GM21360 (cell line): ENCODE results near the gene NANOS1.
A peak's percentile ranks its signal among the peaks of the same experiment; 100 is the strongest.

ENCODE experiments used
- ATAC-seq: cut with Tn5 transposase; IDR thresholded peaks from one replicate; pipeline ENCODE4 v1.9.1; 2021; ENCODE audit warnings: mild to moderate bottlenecking, moderate library complexity; ENCODE audit not compliant: unreplicated experiment

The NANOS1 gene

DNA sequence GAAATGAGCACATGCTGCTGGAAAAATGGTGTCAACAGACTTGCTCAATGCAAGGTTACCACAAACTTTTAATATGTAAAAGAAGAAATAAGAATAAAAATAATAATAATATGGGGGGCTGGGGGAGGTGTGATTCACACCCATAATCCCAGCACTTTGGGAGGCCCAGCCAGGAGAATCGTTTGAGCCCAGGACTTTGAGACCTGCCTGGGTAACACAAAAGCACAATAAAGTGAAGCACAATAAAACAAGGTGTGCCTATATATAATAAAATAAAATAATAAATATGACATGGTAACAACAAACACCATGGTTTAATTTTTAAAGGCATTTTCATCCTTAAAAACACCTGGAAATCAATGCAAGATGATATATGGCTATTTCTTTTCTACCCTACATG lies 26.0 kb downstream of the NANOS1 start:
- no peak for ATAC-seq

DNA sequence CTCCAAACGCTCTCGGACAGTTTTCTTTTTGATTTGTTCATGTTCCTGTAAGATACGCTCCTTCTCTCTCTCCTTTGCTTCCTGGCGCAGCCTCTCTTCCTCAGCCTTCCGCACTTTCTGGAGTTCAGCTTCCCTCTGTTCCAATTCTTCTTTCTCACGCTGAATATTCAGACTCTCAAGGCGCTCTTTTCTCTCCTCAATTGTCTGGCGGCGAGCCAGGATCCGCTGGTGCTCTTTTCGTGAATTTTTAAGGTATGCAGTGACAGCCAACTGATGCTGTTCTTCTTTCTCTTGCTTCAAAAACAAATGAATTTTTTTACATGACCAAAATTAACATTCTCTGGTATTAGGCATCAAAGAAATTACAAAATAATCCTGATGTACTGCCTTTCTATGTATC lies 28.5 kb downstream of the NANOS1 start:
- ATAC-seq = no peak

DNA sequence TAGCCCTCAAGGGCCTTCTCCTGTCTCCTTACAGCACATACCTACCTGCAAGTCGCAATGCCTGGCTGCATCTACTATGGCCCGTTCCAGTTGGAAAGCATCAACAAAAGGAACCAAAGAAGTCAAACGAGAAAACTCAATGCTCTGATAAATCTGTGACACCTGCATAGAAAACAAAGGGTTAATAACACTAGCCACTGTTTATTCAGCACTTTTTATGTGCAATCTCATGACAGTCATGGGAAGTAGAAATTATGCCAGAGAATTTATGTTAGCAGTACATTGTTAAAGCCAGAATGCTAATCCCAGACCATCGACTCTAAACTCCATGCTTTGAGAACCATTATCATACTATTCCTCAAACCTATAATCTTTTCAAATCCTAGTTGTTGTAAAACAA lies 30.0 kb downstream of the NANOS1 start:
- ATAC-seq = no peak

DNA sequence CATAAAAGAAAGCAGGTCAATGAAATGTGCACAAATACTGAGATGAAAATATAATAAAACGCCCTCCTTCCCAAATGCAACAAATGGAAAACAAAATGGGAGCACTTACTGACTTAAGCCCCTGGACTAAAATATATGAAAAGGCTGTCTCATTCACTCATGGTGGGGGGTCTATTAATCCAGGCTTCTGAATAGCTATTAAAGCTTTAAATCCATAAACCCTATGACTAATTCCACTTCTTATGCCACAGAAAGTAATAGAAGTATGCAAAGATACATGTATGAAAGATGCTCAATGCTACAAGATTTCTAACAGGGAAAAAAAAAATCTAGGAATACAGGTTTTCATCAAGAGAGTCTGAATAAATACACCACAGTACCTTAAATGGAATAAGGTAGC lies 30.6 kb downstream of the NANOS1 start:
- ATAC-seq = no peak

DNA sequence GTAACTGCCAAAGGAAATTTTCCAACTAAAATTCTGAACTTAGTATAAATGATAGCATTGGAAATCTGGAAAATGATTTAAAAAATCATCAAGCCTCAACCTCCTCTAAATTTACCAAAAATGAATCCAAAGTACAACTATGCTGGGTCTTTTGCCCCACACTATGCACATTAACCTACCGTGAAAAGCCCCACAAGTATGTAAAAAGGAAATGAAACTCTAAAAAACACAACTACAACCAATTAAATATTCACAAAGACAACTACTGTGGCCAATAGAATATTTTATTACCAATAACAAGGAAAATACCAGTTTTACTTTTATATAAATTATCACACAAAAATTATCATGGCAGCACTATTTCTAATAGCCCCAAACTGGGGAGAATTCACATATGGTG lies 31.8 kb downstream of the NANOS1 start:
- ATAC-seq = no peak

DNA sequence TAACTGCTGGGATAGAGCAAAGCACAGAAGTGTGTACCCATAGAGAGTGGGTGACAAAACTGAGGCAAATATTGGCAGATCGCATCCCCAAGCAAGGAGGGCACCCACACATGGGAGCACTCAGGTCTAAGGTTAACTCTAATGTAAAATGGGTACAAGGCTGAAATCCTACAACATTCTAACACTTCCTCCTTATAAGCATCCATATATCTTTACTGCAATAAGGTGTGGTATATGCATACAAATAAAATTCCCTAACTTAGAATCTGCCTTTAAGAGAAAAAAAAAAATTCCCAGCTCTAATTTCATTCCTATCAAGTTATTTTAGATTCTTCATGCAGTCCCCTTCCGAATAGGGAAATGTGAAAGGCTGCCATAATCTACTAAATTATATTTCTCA lies 32.4 kb downstream of the NANOS1 start:
- ATAC-seq = no peak

DNA sequence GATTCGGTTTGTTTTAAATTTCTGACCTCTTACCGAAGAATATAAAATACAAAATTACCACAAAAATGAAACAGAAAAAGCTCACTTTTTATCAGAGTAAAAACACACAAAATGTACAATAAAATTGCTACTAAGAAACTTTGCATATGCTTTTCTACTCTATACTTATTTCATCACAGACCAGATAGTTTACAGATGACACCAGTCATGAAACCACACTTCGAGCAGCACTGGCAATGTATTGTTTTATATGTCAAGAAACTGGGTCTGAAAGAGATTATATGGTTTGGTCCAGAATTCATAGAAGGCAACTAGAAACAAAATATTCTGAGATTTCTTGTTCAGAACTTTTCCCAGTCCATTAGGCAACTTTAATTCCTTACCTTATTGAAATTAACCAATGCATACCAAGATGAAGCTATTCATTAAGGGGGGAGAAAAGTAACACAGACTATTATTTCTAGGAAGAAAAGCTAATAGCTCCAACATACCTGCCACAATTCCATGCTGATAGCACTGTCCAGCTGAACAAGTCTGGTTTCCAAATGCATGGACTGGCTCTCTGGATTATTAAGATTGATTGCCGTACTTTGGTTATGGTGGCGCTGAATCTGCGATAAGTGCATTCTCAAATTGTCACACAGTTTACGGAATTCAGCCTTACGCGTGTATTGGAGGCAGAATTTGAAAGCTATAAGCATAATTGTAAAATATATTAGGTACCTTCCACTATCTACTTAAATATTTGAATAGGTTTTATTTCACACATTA lies 41.1 kb downstream of the NANOS1 start:
- ATAC-seq = no peak

DNA sequence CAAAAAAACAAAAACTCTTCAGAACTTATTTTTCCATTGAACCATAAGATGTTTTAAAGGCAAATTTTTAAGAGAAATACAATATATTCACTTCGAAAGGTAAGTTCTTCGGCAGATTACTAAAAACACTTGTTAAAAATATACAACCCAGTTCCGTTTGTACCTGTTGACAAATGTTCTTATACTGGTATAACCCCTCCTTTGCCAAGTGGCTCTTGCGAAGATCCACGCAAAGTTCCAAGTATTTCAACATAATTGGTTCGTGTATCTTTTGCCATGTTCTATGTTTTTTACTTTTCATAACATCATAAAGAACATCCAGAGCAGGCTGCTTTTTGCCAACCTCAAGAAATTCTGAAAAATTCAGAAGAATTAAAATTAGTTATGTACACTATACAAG lies 44.1 kb downstream of the NANOS1 start:
- ATAC-seq = no peak

DNA sequence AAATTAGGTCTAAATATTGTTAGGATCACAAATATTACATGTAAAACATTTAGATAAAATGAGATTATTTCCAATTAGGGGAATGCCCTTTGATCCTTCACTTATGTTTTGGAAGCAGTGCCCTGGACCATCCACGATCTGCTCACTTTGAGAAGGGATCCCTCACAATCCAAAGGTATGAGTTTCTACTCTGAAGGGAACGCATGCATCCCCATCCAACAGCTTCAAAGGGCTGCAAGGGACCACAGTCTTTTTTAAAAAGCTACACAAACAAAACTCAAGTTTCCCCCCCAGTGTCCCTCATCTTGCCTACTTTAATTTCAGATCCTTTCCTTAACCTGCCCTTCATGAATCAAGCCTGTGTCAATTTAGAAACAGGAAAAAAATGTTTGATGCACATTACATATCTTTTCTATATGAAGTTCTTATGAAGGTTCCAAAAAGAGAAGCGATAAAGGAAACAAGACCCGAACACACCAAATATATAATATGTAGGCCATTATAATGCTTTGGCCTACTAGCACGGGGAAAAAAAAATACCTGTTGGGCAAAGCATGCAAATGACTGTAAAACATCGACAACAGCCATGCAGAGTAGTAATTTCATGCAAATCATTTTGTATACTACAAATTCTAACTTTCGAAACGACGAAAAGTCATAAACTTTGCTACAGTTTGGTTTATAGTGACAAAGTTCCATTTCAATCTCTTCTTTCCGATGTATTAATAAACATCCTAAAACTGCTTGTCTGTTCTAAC lies 49.1 kb downstream of the NANOS1 start:
- ATAC-seq = no peak

DNA sequence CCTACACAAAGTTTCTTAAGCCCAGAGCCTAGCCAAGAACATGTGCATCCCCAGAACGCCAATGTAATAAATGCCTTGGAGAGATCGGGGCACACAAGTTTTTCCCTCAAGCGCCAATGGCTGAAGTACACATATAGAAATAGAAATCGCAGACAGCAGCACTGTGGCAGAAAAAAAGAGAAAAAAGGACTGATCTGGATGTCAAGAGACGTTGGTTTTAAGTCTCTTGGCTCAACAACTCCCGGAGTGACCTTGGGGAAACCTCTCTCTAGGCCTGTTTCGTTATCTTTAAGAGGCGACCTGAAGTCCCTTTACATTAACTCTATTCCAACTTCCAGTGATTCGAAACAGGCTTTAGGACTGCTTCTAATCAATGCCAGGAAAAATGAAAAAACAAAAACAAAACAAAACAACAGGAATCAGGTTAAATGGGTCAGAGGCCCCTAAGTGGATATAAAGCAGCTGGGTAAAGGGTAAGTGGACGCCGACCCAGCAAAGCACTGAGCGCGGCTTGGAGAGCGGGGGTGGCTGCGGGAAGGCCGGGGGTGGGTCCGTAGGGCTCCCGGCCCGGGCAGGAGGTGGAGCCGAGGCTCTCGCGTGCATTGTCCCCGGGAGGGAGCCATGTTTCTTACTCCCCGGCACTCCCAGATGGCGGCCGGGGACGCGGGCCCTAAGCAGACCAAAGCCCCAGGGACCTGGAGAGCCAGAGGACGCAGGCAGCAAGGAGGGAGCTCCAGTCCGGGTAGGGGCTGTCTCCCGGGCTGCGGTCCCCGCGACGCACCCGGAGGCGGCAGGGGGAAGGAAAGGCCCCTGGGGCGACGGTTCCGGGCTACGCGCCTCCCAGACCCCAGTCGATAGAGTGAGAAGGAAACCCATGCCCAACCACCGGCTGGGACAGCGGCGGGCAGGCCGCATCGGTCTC lies 50.3 kb downstream of the NANOS1 start:
- peak; percentile 62 for ATAC-seq

DNA sequence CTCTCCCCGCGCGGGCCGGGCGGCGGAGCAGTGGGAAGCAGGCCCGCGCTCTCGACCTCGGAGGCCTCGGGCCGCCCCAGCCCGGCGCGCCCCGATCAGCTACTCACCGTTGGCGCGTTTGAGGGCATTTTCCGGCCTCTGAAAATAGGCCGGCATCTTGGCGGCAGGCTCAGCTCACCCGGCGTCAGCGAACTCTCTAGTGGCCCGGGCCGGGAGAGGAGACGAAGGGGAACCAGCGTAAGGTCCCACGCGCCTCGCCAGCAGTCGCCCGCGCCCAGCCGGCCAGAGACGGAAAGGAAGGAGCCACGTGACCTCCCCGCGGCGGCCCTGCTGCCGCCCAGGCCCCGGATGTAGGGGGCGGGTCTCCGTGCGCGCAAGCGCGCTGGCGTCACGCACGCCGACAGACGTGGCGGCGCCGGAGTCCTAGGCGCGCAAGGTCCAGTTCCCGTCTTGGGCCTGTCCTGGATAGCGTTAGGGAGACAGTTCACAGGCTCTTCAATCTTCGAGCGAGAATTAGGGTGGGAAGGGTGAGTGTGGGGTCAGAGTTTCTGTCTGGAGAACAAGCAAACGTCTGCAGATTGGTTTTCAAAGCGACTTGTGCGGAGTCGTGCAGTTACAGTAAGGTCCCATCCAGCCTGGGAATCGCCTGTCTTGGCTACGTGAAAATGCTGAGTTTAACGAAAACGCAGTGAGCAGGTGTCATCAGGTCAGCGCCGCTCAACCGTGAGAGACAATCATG lies 51.2 kb downstream of the NANOS1 start, which contains the start of gene EIF3A:
Gene EIF3A, minus strand, starts transcription at position 297 of the 739 bp plus-strand sequence. Its CDS starts 141 bp downstream, at position 156.
- ATAC-seq = peak; percentile 72
